ENCODE results near the gene MINDY4. TPM values are rescaled to one million over a fixed set of nuclear protein-coding genes. Genes with fewer than 3 reads are reported as not detected.

Gene MINDY4
- polyA plus RNA-seq, 3 donors, result 0.15 to 0.17 TPM; not detected in 1

DNA sequence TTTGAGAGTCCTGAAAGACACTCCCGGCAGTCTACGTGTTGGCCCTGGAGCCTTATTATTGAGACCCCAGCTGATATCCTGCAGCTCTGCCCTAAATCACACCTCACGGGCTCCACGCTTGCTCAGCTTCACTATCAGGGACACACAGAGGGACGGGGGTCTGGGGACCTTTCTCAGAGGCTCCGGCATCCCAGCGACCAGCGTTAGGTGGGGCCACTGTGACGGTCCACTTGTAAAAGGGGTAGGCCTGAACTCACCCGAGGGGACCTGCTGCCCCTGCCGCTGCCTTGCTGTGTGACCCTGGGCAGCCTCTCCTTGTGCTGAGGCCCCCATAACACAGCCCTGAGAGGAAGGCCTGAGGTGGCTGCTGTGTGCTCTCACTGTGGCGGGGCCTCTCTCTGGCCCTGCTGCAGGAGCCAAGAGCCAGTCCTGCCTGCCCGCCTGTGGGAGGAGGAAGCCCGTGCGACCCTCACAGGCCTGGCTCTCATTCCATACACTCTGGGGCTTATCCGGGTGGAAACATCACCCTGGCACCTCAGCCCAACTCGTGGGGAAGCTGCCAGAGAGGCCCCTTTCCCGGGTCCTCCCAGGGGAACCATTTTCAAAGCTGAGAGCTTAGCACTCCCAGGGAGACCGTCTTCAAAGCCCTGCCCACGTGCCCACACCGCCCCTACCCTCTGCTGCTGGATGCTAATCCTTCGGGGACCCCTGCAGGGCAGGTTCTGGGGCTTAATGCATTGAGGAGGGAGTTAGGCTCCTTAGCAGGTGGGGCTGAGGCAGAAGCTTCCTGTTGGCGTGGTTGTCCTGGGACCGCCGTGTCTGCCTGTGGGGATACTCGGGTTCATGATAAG is 162.1 kb downstream of the MINDY4 start:
- H3K9ac ChIP-seq (ENCODE audit: insufficient read depth, low read length, poor library complexity, severe bottlenecking), result no peak overlapping the region
- H4K20me1 ChIP-seq (ENCODE audit: insufficient read depth, low read length), result no peaks in the 10 kb centered on the region
- Mint-ChIP-seq H3K27me3 (ENCODE audit: low read depth in 3 of 3) (peaks cover 4 to 11% (median 10%) of the 10 kb centered on the region in 3 donors), H3K9me3 (peaks cover 0 to 3% (median 0%) of the 10 kb centered on the region in 7 donors), H3K36me3 (no peaks in the 10 kb centered on the region), H3K27ac (no peak overlapping the region), H3K4me3 (no peak overlapping the region), H3K4me1 (no peaks in the 10 kb centered on the region)
- TF ChIP-seq, protein P1, sequence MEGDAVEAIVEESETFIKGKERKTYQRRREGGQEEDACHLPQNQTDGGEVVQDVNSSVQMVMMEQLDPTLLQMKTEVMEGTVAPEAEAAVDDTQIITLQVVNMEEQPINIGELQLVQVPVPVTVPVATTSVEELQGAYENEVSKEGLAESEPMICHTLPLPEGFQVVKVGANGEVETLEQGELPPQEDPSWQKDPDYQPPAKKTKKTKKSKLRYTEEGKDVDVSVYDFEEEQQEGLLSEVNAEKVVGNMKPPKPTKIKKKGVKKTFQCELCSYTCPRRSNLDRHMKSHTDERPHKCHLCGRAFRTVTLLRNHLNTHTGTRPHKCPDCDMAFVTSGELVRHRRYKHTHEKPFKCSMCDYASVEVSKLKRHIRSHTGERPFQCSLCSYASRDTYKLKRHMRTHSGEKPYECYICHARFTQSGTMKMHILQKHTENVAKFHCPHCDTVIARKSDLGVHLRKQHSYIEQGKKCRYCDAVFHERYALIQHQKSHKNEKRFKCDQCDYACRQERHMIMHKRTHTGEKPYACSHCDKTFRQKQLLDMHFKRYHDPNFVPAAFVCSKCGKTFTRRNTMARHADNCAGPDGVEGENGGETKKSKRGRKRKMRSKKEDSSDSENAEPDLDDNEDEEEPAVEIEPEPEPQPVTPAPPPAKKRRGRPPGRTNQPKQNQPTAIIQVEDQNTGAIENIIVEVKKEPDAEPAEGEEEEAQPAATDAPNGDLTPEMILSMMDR (IDR thresholded peaks at IDR 0.05), result no peak
- H3K79me2 ChIP-seq (ENCODE audit: insufficient read depth, low read length), result no peaks in the 10 kb centered on the region
- peak in 1 of 3 donors; percentile 3 for DNase-seq
- no peak overlapping the region for H2AFZ ChIP-seq (ENCODE audit: insufficient read depth, low read depth, low read length, poor library complexity, severe bottlenecking)
- 92% methylated on average over 24 of the region's 26 CpGs for WGBS (ENCODE audit: insufficient coverage)
- H3K9me3 ChIP-seq (replicated peaks in 1 of 2; ENCODE audit: control insufficient read depth in 1 of 2, insufficient read depth in 1 of 2, low read length in 2 of 2), result no peaks in the 10 kb centered on the region
- H3K36me3 ChIP-seq (replicated peaks in 1 of 2; ENCODE audit: control insufficient read depth in 1 of 2, insufficient read depth in 2 of 2, low read length in 2 of 2), result no peaks in the 10 kb centered on the region
- H3K27ac ChIP-seq (ENCODE audit: low read depth in 1 of 2, low read length in 2 of 2), result no peak overlapping the region
- peaks cover 0 to 6% of the 10 kb centered on the region in 2 donors for H3K27me3 ChIP-seq (ENCODE audit: control insufficient read depth in 2 of 2, insufficient read depth in 2 of 2, low read length in 2 of 2)
- H3K4me3 ChIP-seq (replicated peaks in 1 of 3; ENCODE audit: low read depth in 2 of 3, low read length in 3 of 3), result no peak overlapping the region
- no peaks in the 10 kb centered on the region for H3K4me1 ChIP-seq (ENCODE audit: control insufficient read depth in 1 of 2, insufficient read depth in 2 of 2, low read length in 2 of 2)
- intact Hi-C loops (cut with micrococcal nuclease), result no loop called here
- H3K4me2 ChIP-seq (replicated peaks; ENCODE audit: extremely low read depth, low read length, poor library complexity, severe bottlenecking), result no peak overlapping the region

DNA sequence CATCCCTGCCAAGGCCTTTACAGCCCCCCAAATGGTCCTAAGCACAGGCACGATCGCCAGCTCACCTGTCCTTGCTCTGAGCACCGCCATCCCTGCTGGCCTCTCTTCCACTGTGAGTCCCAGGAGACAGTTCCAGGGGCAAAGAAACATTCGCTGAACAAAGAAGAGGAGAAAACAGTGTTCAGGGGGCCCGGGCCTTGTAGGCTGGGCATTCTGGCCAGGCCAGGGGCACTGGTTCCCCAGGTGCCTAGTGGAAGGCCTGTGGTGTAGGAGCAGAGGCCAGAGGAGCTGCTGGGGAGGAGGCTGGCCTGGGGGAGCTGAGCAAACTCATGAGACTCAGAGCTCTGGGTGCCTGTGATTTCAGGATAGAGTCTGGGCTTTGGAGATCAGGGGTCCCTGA is 163.0 kb downstream of the MINDY4 start:
- DNase-seq, result no peak
- no peaks in the 10 kb centered on the region for H3K79me2 ChIP-seq (ENCODE audit: insufficient read depth, low read length)
- no peaks in the 10 kb centered on the region for H4K20me1 ChIP-seq (ENCODE audit: insufficient read depth, low read length)
- peaks cover 0 to 2% (median 0%) of the 10 kb centered on the region in 7 donors for H3K9me3 Mint-ChIP-seq
- no peak overlapping the region for H3K4me3 Mint-ChIP-seq
- H3K36me3 ChIP-seq (replicated peaks in 1 of 2; ENCODE audit: control insufficient read depth in 1 of 2, insufficient read depth in 2 of 2, low read length in 2 of 2), result no peaks in the 10 kb centered on the region
- intact Hi-C loops (cut with micrococcal nuclease), result no loop called here
- 71% methylated on average over 5 of the region's 5 CpGs for WGBS (ENCODE audit: insufficient coverage)
- no peaks in the 10 kb centered on the region for H3K4me1 Mint-ChIP-seq
- TF ChIP-seq, protein P1 (IDR thresholded peaks at IDR 0.05), result no peak
- H3K36me3 Mint-ChIP-seq, result no peaks in the 10 kb centered on the region
- H2AFZ ChIP-seq (ENCODE audit: insufficient read depth, low read depth, low read length, poor library complexity, severe bottlenecking), result no peak overlapping the region
- peaks cover 4 to 14% (median 10%) of the 10 kb centered on the region in 3 donors for H3K27me3 Mint-ChIP-seq (ENCODE audit: low read depth in 3 of 3)
- peaks cover 0 to 10% of the 10 kb centered on the region in 2 donors for H3K27me3 ChIP-seq (ENCODE audit: control insufficient read depth in 2 of 2, insufficient read depth in 2 of 2, low read length in 2 of 2)
- H3K4me3 ChIP-seq (replicated peaks in 1 of 3; ENCODE audit: low read depth in 2 of 3, low read length in 3 of 3), result no peak overlapping the region
- no peak overlapping the region for H3K9ac ChIP-seq (ENCODE audit: insufficient read depth, low read length, poor library complexity, severe bottlenecking)
- no peaks in the 10 kb centered on the region for H3K9me3 ChIP-seq (replicated peaks in 1 of 2; ENCODE audit: control insufficient read depth in 1 of 2, insufficient read depth in 1 of 2, low read length in 2 of 2)
- no peak overlapping the region for H3K4me2 ChIP-seq (replicated peaks; ENCODE audit: extremely low read depth, low read length, poor library complexity, severe bottlenecking)
- H3K27ac Mint-ChIP-seq, result no peak overlapping the region
- H3K27ac ChIP-seq (ENCODE audit: low read depth in 1 of 2, low read length in 2 of 2), result no peak overlapping the region
- no peaks in the 10 kb centered on the region for H3K4me1 ChIP-seq (ENCODE audit: control insufficient read depth in 1 of 2, insufficient read depth in 2 of 2, low read length in 2 of 2)
